ENCODE data around the gene PTS.

Gene PTS

DNA sequence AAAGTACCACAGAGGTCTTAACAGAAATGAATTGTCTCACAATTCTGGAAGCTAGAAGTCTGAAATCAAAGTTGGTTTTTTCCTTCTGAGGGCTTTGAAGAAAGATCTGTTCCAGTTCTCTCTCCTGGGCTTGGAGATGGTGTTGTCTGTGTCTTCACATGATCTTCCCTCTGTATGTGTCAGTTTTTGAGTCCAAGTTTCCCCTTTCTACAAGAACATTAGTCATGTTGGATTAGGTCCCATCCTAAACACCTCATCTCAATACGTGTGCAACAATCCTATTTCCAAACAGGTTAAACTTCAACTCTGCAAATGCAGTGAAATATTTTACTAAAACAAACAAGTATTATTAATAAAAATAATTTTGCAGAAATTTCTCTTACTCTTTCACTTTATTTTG lies 3.1 kb upstream of the PTS start:
- no peak for DNase-seq

DNA sequence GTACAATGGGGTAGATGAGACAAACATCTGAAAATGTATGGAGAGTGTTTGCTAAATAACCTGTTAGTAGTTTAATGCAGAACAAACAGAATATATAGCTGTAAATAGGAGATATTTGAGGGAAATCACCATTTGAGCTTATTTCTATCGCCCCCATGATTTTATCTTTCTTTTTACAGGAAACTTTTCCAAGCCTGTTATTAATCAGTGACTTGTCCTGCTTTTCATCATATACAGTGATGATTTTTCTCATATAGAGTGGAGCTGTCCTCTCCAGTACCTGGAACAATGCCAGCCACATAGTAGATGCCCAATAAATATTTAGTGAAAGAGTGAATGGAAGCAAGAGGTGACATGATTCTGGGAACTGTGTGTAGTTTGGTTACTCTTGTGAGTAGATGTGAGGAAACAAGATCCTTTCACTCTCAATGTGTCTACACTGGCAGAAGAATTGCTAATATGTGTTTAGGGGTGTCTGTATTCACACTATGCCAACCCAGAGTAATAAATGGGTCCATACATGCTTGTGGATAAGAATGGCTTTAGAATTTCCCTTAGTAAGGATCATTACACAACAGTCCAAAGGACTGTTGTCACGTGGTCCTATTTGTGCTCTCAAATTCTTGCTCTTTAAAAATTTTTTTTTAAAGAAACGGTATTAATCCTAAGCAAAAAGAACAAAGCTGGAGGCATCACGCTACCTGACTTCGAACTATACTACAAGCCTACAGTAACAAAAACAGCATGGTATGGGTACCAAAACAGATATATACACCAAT lies 2.3 kb upstream of the PTS start:
- no peak for DNase-seq

DNA sequence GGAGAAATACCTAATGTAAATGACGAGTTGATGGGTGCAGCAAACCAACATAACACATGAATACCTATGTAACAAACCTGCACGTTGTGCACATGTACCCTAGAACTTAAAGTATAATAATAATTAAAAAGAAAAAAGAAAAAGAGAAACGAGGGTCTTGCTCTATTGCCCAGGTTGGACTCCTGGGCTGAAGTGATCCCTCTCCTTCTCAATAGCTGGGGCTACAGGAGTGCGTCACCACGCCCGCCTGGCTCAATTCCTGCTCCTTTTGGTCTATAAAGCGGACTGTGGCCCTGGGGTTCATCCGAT lies 521 bp upstream of the PTS start:
- no peak for DNase-seq

DNA sequence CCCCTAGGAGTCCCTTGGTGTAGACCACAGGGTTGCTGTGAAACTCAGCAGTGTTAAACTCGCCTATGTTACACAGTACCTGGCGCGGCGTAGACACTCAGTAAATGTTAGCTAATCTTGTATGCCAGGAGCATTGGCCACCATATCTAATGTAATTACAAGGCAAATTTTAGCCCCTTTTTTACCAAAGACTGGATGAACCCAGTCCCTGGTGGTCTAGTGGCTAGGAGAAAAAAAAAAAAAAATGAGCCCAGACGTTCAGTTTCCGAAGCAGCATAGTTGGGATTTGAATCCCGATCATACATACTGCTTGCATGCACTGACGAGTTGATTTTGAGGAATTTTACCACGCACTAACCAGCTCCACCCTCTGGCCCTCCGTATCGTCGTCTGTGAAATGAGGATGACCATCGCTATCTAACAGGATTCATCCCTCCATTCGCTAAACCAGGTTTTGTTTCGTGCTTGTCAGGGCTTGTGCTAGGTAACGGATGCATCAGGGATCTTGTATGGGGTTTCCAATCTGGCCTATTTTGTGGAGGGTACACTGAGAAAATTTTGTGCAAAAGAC lies 688 bp downstream of the PTS start:
- DNase-seq: no peak

DNA sequence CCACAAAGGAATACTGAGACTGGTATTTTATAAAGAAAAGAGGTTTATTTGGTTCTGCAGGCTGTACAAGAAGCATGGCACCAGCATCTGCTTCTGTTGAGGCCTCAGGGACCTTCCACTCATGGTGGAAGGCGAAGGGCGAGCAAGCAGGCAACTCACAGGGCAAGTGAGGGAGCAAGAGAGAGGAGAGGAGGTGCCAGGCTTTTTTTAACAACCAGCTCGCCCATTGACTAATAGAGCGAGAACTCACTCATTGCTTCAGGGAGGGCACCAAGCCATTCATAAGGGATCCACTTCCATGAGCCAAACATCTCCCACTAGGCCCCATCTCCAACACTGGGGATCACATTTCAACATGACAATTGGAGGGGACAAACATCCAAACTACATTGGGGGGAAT lies 1.2 kb downstream of the PTS start:
- no peak for DNase-seq

DNA sequence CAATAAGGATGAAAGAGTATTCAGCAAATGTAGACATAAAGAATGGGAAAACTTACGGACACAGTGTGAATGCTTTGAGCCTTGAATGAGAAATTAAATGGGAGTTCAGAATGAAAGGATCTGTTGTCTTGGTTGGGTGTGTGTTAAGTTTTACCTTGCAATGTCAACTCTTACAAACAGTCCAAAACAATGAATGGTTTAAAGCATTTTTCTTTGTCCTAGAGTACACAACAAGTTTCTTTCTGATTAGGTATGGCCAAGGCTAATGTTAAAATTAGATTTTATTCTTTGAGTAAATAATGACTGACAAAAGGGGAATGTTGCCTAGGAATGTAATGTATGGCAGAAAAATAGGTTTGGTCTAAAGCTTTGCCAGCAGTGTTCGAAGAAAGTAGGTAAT lies 2.5 kb downstream of the PTS start:
- no peak for DNase-seq

DNA sequence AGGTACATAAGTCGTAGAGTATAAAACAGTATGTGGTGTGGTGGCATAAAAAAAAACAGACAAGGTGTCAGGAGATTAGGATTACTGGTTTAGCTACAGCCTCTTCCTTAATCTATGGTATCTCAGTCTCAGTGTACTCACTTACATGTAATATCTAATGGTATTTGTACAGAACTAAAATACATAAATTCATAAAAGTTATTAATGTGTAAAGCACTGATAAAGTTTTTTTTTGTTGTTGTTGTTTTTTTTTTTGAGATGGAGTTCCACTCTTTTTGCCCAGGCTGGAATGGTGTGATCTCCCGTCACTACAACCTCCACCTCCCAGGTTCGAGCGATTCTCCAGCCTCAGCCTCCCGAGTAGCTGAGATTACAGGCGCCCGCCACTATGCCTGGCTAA lies 2.9 kb downstream of the PTS start:
- DNase-seq: no peak

DNA sequence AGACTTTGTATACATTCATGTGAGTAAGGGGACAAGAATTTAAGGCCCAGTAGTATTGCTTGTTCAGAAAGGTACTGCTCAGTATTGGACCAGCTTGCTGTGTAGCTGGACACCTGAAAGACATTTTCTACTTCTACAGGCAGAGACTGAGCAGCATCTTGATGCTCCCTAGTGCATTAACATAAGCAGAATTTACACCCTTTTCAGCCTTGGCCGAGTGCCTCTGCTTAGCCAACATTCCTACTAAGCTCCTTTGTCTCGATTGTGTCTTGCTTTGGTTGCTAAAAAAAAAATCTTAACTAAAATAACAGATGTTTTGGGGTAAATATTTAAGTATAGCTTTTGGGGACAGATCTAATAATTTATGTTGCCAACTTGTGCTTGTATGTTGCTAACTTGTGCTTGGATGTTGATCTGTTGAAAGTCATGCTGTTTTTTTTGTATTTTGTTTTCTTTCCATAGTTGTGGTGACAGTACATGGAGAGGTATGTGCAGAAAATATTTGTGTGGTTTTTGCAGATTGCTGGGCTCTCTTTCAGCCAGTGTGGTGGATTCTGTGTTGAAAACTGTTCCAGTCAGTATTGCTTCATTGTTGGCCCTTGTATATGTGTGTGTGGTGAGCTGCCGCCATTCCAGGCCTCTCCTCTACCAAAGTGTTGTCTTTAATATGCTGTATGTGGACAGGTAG lies 3.7 kb downstream of the PTS start:
- DNase-seq: no peak

DNA sequence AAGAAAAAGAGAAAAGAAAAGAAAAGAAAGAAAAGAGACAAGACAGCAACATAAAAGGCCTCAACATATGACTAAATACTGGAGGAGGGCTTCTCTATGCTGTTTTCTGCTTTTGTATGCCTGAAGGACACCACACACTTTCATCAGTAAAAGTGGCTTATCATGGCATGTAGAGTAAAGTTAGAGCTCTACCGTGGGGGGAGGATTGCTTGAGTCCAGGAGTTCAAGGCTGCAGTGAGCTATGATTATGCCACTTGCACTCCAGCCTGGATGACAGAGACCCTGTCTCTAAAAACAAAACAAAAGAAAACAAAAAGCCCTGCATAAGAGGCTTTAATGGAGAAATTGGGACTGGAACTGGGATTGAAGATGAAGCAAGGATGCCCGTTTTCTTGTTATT lies 5.7 kb downstream of the PTS start:
- DNase-seq: no peak

DNA sequence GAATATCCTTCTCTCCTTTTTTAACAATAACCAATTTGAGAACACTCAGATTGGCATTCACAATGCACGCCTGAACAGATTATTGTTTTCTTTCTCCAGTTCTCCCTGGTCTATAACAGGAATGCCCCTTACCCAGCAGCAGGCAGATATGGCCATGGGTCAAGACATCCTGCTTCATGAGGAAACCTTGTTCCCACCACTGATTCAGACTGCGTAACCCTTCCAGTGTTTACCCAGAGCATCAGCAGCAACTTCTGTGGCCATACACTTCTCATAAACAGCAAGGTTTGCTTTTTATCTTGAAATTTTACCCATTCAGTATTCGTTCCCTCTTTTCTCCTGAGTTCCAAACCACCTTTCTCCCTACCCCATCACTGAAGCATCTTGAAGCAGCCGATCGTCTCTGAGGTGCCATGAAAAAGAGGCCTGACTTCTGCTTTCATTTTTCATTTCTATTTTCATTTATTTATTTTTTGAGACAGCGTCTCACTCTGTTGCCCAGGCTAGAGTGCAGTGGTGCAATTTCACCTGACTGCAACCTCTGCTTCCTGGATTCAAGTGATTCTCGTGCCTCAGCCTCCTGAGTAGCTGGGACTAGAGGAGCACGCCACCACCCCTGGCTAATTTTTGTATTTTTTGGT lies 9.6 kb downstream of the PTS start:
- DNase-seq: no peak

DNA sequence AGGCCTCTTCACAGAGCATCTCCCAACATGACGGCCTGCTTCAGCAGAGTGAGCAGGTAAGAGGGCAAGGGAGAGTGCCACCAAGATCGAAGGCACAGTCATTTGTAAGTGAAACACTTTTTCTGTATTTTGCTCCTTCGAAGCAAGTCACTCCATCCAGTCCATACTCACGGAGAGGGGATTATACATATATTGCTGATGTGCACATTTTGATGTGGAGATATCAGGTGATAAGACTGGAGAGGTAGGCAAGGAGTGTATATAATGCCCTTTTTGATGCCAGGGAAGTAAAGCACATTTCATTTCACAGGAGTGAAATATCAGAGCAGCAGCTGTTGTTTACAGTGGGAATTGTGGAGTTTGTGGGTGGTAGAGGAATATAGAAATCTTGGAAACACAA lies 11.2 kb downstream of the PTS start:
- DNase-seq: no peak

DNA sequence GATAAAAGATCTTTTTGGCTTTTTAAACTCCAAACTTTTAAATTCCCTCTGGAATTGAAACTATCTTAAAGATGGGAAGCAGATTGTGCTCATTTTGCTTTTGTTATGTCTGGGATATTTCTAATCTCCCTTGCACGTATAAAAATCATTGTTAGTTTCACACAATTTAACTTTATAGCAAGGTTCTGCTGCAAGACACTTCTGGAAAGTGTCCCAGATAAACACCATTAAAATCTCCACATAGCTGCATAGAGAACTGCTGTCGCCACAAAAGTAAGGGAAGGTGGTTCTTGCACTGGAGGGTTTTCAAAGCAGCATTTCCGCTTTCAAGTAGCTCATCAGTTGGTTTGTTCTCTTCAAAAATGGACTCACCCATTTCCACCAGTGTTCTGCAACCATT lies 11.8 kb downstream of the PTS start:
- no peak for DNase-seq

DNA sequence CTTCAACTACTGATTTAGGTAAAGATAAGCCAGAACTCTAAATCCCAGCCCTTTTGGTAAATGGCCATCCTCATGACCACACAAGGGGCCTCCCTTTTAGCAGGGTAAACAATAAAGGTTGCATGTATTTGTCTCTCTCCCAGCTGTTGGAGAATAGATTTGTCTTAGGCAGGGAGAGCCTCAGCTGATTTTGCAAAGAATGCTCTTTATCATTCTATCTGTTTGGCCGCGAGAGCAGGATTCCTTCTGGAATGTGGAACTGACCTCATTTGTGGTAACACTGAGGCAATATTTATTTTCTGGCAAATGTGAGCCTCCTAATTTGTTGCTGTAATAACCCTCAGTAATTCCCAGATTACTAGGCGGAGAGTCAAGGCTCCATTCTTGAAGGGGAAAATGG lies 15.3 kb downstream of the PTS start:
- no peak for DNase-seq

DNA sequence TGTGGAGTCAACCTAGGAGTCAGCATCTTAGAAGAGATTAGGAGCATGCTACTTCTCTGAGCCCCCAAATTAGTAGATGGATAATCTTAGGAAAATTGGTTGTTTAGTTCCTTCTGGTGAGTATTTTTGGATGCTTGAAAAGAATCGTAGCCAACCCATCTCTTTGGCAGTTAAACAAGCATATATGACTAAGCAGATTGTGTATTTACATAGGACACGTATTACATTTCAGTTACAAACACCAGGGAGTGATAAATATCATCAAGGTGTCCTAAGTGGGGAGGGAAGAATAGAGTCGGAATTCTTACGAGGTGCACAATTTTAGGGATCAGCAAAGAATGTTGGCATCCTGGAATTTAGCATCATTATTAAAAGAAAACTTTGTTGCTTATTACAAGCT lies 21.0 kb downstream of the PTS start:
- DNase-seq: no peak

DNA sequence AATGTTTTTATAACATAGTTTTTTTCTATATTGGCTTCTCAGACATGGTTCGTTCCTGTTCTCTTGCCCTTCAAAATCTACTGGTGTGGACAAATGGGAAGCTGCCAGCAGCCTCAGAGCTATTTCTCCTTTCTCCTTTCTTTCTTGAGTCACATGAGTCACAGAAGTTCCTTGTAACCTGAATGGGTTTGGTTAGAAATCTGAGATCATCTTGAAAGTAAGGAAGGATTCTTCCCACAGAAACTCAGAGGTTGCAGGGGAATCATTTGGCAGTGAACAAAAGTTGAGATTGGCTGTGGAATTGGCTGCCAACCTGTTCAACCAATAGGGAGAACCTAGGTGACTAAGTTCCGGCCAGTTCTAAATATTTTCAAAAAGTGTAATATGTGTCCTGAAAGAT lies 22.0 kb downstream of the PTS start:
- no peak for DNase-seq

DNA sequence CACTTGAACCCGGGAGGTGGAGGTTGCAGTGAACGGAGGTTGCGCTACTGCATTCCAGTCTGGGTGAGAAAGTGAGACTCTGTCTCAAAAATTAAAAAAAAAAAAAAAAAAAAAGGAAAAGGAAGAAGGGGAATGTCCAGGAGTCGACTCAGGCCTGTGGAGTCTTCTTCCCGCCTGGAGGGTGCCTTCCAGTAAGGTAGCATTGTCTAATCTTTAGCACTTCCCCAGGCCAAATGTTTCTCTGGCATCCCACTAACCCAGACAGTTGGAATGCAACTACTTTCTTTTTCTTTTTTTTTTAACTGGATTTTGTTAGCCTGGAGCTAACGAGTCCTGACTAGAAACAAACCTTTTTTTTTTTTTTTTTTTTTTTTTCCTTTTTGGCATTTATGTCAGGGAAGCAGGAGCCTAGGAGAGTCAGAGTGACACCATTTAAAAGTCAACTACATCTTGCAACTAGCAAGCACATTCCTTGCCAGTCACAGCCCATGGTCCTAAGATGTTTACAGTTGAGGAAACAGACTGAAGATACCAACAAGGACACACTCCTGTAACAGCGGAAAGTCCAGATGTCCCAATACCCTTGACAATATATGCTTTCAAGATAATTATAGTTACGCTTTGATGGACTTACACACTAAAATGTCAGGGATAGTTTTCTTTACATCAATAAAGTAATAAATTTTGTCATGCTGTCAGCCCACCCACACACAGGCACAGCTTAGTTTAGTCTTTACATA lies 23.8 kb downstream of the PTS start:
- no peak for DNase-seq

DNA sequence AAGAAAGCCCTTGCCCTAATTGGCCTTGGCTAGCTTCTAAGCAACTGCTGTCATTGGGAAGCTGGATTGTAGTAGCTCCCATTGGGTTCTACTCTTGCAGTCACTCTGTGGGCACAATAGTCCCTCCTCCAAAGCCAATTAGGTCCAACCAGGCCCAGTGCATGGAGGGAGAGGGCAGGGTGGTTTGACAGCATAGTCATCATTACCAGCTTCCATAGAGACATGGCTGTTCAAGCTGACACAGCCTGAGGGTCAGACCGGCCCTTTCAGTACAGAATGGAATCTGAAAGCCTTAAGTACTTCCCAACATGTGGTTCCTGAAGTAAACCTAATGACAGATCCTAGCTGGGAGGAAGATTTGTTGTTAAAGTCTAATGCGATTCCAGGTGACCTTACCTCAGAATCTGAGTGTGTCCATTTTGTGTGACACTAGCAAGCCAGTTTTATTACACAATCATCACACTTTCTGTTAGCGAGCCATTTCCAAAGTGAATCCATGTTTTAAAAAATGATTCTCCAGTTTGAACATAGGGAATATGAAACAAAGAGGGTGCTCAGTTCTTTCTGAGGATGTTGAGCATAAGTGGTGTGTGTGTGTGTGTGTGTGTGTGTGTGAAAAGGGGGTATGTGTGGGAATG lies 27.5 kb downstream of the PTS start:
- no peak for DNase-seq

DNA sequence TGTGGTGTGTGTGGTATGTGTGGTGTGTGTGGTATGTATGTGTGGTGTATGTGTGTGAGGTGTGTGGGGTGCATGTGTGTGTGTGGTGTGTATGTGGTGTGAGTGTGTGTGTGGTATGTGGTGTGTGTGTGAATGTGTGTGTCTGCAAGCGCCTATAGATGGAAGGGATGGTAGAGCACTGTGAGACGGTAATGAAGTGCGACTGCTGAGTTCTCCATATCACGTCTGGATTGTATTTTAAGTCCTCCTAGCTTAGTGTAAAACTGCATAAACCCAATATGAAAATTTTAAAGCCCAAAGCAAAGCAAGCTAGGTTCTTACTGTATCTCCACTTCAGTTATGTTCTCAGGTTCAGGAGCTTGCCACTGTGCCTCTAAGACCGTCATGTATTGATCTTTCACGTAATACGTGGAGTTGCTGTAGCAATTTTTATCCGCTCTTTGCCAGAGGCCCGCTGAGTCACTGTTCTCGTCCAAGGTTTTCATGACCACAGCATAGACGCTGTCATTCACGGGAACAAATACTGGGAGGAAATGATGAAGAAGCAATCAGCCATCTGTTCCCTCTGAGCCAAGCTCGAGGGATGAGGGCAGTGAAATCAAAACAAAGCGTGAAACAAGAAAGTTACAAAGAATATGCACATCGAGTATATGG lies 29.0 kb downstream of the PTS start:
- no peak for DNase-seq

DNA sequence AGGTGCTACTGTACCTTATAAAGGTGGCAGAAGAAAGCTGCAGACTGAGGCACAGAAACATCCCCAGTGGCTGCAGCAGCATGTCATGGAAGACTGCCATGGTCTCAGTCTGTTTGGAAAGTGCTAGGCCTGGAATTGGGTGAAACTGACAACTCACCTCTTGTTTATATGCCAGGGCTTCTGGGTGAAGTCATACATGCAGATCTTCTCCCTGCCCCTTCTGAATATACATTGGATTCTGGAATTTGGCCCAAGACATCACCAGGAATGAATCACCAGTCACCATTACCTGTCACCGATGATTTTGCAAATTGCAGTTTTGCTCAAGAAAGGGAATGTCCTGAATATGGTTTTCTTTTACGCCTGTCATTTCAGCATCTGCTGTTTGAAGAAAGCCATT lies 34.3 kb downstream of the PTS start, which contains the start of gene PLET1:
PLET1 (minus strand) TSS at position 371 of the 400 bp plus-strand sequence; CDS start at position 100, 271 bp downstream.
- DNase-seq: no peak

DNA sequence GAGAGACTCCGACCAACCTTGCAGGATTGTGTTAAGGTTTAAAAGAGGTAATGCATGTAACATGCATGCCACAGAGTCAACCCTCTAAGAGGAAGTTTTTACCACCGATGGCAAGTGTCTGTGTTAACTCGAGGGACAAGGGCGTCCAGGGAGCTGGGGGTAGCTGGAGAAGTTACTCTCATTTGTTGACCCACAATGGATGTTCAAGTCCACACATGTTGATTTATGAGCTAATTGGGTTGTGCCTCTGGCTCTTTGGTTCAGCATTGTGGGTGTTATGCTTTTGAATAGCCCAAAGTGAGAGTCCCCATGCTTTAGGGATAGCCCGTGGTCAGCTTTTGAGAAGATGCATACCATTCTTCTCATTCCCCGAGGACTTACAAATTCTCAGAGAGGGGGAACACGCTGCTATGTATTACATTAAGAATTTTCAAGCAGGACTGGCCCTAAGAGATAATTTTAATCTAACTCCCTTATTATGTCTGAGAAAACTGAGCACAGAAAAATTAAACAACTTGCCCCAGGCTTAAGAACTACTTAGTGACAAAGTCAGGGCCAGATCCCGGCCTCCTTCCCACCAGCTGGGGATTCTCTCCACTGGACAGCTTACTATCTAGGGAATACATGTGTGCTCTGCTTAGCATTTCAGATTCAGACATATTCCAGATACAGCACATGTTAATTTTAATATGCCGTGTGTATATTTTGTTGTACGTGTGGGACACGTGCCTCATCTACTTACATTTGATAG lies 39.6 kb downstream of the PTS start:
- no peak for DNase-seq

DNA sequence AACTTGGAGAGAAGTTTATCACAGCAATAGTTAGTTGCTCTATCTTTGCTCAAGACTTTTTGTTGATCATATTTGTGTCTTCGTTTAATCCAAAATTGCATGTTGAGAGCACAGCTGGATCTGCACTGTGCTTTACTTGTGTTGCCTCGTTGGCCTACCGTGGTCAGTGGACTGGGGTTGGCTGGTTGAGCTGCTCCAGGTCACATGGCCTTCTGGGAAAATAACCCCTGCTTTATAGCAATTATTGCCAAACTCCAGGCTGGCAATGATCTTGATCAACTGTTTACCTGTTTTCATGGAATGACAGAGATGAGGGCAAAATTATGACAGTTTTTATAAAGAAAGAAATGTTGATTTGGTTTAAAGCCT lies 40.2 kb downstream of the PTS start:
- no peak for DNase-seq

DNA sequence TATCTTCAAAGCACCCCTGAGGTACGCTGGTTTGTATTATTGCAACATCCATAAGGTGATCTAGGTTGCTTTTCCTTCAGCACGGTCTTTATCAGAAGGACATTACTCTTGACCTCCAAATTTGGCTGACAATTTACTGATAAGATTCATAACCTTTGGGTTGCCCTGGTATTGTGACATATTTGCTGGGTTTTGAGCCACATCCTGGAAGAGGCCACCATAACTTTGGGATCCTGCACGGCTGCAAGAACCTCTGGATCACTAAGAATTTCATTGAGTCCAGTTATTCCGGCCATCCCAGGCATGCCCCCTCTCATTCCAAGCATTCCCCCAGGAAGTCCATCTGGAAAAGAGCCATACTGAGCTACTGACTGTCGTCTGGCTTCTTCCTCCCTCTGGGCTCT lies 41.0 kb downstream of the PTS start:
- DNase-seq: no peak
